Kasumi-1 (cell line): ENCODE data around the gene PTGIS.
"Not testable (repeated sequence)": the region's sequence is repeated elsewhere in the genome, so short reads cannot be mapped to it uniquely, and the experiment has no call there.

Source experiments
- DNase-seq, 2 experiments: peaks; one replicate each; lab custom pipeline; 2025; lab: John Stamatoyannopoulos, UW

The PTGIS gene

DNA sequence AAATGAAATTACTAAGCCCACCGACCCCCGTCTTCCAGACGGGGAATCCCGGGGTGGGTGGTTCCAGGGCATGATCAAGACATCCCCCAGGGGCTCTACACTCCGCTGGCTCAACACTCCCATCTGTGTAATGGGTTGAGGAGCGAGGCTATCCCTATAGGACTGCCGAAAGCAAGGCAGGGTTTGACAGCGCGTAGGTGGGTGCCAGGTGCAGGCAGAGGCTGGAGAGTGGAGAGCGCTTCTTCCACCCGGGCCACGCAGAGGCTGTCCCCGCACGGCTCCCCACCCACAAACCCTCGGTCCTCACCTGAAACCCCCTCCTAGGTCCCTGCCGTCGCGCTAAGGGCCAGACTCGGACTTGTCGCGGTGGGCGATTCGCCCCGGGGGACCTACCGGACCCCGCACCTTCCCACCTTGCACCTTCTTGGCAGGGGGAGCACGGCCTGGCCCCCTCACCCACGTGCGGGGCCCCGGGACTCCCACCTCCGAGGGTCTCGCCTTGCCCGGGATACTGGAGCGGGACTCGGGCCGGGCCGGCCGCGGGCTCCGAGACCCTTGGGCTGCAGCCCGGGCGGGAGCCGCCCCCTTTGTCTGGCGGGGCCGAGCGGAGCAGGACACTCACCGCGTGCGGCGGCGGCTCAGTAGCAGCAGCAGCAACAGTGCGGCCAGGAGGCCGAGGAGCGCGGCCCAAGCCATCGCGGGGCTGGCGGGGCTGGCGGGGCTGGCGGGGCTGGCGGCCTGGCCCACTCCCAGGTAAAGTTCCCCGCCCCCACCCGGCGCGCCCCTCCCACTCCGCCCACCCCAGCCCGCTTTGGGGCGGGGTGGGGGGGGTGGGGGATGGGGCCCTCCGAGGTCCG lies at the start of gene PTGIS:
Gene PTGIS (minus strand): TSS at position 717 of the 857 bp plus-strand sequence. CDS start 21 bp downstream, at position 696.
- no peak for DNase-seq

DNA sequence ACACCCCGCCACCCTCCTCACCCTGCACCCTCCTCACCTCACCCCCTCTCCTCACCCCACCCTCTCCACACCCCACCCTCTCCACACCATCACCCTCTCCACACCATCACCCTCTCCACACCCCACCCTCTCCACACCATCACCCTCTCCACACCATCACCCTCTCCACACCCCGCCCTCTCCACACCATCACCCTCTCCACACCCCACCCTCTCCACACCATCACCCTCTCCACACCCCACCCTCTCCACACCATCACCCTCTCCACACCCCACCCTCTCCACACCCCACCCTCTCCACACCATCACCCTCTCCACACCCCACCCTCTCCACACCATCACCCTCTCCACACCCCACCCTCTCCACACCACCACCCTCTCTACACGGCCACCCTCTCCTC lies 49.5 kb upstream of the PTGIS start:
- DNase-seq, result not testable (repeated sequence)

DNA sequence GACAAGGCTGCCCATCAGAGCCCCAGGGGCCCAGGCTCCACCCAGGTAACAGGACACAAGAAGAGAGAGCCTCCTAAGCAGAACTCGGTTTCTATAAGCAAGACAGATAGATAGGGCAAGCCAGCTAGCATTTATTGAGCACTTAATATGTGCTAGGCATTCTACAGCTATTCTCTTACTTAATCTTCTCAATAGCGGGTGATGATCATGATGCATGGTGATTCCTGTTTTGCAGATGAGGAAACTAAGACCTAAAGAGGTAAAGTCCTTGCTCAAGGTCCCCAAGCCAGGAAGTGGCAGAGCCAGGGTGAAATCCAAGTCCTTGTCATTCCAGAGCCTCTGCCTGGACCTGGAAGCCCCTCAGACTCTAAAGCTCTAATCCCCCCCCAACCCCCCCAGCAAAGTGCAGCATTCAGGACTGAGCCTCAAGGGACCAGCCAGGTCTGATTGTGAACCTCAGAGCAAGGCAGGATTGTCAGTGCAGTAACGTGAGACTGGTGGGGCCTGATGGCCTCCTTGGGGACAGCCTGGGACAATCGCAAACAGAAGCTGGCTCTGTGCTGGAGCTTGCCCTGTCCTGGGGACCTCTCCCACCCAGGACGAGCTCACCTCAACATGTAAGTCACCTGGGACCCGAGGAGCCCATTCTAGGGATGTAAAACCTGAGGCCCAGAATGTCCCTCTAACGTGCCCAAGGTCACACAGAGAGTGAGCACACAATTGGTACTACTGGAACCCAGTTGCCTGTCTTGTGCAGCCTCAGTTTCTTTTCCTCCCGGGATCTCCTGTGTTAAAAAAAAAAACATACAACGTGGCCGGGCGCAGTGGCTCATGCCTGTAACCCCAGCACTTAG lies 48.4 kb upstream of the PTGIS start:
- DNase-seq, result no peak

DNA sequence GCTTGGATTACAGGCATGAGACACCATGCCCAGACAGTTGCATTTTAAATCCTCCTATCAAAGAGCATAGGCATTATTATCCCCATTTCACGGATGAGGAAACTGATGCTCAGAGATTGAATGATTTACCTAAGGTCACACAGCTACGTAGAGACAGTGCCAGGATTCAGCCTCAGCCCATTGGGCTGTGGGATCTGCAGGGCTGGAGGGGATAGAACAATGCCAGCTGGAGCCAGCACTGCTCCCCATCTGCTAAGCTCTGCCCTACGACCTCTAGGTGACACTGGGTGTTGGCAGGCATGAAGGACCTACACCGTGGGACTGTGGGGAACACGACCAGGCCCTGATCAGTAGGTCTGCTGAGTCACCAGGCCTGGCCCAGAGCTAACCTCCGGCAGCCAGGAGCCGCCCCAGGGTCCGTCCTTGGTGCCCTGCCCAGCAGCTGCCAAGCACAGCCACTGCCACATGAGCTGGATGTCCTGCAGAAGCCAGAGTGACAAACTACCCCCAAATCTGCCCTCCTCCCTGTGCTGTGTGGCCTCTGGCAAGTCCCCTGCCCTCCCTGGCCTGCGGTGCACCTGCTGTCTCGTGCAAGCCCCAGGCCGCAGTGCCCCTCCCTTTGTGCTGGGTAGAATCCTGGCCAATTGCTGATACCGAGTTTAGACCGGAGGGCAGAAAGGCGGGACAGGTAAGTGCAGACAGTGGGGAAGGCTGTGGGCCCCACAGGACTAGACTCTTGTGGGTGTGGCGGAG lies 47.6 kb upstream of the PTGIS start:
- no peak for DNase-seq

DNA sequence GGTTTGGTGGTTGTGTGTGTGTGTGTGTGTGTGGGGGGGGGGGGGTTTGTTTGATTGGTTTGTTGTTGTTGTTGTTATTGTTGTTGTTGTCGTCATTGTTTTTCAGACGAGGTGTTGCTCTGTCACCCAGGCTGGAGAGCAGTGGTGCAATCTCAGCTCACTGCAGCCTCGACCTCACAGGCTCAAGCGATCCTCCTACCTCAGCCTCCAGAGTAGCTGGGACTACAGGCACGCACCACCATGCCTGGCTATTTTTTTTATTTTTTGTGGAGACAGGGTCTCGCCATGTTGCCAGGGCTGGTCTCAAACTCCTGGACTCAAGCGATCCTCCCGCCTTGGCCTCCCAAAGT lies 47.1 kb upstream of the PTGIS start:
- not testable (repeated sequence) for DNase-seq

DNA sequence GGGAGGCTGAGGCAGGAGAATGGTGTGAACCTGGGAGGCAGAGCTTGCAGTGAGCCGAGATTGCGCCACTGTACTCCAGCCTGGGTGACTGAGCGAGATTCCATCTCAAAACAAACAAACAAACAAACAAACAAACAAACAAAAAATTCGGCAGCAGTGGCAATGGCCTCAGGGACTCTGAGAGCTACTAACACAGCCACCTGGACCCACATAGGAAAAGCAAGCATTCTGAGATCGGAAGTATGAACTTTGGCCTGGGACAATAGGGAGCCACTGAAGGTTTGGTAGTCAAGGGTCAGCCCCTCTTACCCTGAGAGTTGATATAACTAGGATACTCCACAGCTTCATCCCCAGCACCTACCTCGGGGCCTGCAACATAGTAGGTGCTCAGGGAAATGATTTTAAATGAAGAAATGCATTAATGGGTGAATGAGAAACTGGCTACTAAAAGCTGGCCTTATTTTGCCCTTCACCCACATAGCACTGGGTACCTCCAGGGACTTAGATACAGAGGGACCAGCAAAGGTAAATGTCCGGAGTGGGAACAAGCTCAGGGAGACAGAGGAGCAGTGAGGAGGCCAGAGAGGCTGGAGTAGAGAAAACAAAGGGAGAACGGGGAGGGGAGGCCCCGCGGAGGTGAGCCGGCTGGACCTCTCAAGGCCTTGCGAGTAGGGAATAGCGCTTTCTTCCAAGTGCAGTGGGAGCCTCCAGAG lies 46.6 kb upstream of the PTGIS start:
- DNase-seq, result no peak

DNA sequence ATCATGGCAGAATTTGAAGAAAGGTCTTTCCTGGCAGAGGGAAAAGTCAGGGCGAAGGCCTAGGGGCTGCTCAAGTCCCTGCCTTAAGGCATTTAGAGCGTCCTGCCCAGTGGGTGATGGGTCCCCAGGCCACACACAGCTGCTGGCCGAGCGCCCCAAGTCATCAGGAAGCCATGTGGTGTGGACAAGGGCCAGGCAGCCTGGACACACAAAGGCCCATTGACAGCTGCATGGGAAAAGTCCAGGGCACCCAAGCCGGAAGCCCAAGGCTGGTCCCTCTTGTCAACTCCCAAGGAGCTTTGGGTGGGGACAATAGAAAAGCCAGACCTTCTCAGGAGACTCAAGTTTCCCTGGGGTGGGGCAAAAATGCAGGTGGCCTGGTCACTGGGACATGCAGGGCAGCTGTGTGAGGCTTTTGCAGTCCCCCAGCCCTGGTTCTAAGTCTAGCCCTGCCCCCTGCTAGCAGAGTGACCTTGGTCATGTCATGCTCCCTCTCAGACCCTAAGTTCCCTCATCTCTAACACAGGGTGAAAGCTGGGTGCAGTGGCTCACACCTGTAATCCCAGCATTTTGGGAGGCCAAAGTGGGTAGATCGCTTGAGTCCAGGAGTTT lies 44.3 kb upstream of the PTGIS start:
- no peak for DNase-seq

DNA sequence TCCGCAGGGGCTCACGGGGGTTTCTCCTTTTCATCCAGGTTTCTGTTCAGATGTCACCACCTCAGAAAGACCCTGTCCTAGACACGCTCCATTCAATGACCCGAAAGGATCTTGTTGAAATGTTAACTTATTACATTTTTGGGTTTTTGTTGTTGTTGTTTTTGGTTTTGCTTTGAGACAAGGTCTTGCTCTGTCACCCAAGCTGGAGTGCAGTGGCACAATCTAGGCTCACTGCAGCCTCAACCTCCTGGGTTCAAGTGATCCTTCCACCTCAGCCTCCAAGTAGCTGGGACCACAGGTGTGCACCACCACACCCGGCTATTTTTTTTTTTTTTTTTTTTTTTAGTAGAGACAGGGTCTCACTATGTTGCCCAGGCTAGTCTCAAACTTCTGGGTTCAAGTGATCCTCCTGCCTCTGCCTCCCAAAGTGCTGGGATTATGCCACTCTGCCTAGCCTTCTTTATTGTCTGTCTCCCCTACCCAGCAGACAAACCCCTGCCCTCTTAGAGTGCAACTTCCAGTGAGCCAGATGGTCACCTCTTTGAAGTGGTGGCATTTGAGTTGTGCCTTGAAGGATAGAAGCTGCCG lies 43.7 kb upstream of the PTGIS start:
- not testable (repeated sequence) for DNase-seq

DNA sequence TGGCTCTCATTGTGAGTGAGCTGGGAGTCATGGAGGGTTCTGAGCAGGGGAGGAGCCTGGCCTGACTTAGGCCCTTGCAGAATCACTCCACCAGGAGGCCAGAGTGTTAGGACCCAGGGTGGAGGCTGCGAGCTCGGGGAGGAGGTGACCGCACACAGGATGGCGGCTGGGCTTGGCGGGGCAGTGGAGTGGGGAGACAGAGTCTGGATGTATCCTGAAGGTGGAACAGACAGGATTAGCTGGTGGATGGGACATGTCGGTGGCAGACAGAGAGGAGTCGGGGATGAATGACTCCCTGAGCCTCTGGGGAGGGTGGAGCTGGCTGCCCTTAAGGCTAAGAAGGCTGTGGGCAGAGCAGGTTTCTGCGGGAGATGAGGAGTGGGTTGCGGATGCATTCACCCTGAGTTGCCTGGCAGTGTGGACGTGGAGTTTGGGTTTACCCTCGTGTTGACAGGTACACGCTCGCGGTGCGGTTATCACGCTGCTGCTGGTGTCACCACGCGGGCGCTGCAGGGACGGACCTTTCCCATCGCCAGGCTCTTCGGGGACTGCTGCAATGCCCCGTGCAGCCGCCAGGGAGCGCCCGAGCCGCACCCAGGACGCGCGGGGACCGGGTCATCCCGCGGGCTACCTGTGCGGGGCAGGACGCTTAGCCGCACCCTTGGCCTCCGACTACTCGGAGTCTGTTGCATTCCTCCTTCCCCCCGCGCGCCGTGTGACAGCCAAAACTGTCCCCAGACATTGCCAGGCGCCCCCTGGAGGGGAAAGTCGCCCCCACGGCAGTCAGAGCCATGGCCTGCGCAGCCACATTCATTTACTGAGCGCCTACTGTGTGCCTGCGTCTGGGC lies 43.0 kb upstream of the PTGIS start:
- DNase-seq, result peak; percentile 65 to 66

DNA sequence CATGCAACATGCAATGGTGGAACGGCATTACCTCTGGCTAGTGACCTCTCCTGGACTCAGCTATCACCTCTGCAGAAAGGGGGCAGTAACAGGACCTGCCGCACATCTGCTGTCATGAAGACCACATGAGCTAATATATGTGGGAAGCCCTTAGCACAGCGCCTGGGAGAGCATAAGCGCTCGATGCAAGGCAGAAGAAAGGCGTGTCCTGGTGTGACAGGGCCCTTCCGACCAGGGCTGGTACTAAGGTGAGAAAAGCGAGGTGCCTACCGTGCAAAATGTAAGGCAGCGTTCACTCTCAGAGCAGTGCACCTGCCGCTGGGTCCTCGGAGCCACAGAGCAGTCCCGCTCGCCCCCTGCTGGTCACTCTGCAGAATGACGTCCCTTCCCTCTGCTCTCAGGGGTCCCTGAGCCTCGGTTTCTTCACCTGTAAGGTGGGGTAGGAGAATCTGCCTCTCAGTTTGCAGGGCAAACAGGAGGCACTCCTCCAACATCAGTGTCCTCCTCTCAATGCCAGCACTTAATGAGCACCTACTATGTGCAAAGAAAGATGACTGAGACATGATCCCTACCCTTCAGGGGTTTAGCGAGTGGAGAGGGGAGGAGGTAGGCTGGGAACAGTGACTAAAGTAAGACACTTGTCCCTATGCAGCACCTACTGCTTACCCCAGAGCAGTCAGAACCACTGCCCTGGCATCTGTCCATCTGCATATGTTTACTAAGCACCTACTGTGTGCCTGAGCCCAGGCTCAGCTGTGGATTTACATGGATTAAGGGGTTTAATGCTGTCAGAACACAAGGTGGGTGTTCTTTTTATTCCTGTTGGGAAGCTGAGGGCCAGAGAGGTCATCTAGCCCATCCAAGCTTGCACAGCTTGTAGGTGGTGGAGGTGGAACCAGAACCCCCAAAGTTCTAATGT lies 41.1 kb upstream of the PTGIS start:
- peak; percentile 62 to 67 for DNase-seq

DNA sequence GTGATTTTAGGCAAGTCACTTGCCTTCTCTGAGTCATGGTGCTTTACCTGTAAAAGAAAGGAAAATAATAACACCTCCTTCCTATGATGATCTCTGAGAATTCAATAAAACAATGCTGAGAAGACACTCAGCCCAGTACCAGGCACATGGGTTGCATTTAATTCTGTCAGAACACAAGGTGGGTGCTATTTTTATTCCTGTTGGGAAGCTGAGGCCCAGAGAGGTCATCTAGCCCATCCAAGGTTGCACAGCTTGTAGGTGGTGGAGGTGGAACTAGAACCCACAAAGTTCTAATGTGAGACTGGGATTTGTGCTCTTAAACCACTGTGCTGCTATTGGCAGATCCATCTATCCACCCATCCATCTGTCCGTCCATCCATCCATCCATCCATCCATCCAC lies 39.6 kb upstream of the PTGIS start:
- DNase-seq, result no peak

DNA sequence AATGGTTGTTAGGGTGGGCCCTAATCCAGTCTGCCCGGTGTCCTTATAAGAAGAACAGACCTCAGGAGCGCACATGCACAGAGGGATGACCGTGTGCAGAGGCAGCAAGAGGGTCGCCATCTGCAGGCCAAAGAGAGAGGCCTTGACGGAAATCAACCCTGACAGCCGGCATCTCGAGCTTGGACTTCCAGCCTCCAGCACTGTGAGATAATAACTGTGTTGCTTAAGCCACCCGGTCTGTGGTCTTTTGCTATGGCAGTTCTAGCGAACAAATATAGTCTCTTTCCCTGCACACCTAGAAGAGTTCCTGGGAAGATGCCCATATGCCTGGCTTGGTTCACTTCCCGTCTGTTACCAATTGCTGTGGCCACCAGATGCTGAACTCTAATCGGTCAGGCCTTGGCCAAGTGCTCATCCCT lies 35.3 kb upstream of the PTGIS start:
- peak; percentile 36 to 59 for DNase-seq

DNA sequence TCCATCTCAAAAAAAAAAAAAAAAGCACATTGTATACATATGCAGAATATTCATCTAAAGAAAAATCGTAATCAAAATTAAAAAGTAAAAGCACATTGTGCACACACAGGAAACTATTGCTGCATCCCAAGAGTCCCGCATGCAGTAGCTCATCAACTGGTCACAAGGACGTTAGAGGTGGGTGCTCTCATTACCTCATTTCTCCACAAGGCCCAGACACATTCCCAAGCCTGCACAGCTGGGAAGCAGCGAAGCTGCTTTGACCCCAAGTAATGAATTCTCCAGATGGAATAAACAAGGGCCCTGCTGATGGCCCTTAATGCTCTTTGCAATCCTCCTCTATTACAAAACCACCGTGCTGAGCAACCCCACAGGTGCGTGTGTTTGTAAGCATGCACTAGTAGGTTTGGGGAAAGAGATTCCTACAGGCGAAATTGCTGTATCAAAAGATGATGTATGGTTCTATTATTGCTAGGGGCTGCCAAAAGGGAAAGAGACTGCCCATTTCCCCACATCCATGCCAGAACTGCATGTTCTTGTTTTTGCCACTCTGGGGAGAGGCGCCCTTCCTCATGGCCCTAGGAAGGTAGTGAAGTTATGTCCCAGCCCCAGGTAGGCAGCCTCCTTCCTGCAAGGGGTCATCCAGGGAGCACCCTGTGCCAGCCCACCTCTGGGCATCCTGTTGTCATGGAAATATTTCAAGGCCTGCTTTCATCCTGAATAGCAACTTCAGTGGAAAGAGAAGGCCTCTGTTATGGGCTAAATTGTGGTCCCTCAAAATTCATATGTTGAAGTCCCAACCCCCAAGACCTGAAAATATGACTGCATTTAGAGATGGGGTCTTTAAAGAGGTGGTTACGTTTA lies 34.6 kb upstream of the PTGIS start:
- no peak for DNase-seq

DNA sequence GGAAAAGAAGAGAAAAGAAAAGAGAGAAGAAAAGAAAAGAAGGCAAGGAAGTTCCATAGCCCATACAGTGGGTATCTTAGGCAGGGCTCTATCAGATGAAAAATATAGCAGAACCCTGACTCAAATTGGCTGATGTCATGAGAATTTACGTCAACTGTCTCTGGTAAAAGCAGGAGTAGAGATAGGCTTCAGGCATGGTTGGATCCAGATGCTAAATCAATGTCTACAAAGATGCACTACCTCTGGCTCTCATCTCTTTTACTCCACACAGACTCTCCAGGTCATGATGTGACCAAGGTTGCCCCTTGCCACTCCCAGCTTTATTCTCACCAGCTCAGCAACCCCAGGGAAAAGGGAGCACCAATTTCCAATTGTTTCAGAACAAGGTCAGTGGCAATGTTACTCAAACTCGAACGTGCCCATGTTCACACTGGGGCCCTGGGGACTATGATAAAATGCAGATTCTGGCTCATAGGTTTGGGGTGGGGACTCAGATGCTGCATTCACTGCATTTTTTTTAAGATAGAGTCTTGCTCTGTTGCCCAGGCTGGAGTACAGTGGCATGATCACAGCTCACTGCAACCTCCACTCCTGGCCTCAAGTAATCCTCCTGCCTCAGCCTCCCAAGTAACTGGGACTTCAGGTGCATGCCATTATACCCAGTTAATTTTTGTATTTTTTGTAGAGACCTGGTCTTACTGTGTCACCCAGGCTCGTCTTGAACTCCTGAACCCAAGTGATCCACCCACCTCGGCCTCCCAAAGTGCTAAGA lies 33.4 kb upstream of the PTGIS start:
- DNase-seq, result no peak

DNA sequence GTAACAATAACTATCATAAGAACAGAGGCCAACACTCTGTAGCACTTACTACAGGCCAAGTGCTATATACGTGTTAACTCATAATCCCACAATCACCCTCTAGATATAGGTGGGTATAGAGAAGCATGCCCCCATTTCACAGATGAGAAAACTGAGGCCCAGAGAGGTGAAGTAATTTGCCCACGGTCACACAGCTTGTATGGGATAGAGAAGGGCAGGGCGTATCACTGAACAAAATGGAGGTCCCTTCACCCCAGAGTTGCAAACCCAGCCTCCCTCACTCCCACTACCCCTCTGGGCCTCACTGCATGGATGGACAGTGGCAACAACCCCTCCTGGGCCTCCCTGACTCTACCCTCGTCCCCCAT lies 31.8 kb upstream of the PTGIS start:
- no peak for DNase-seq

DNA sequence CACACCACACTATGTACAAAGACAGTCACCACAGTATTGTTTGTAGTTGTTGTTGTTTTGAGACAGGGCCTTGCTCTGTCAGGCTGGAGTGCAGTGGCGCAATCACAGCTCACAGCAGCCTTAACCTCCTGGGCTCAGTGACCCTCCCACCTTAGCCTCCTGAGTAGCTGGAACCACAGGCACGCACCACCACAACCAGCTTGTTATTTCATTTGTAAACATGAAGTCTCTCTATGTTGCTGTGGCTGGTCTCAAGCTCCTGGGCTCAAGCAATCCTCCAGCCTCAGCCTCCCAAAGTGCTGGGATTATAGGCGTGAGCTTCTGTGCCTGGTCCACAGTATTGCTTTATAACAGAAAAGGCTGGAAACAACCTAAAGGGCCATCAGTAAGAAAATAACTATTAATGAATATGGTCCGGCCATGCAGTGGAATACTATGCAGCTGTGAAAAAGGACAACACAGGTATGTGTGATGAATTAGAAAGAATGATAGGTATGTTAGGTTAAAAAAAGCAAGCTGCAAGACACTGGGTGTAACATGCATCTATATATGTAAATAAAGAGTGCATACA lies 30.0 kb upstream of the PTGIS start:
- no peak for DNase-seq
